NCI-H2196 treated with DMSO at 0.1 percent for 48 hours (cell line): Measurements from ENCODE around the gene PRKAR2B.
"Not testable (repeated sequence)": the region's sequence is repeated elsewhere in the genome, so short reads cannot be mapped to it uniquely, and the experiment has no call there.

Experiments used
- DNase-seq: peaks from one replicate; lab custom pipeline; 2025; ENCODE audit not compliant: unreplicated experiment; lab: John Stamatoyannopoulos, UW

The PRKAR2B gene

GRCh38 chr7:107076781-107077698 is 32.5 kb downstream of the PRKAR2B start:
- no peak for DNase-seq

- no peak for DNase-seq
These were observed 33.4 kb downstream of the PRKAR2B start for GRCh38 chr7:107077699-107078516.

- DNase-seq = no peak
These were observed 34.0 kb downstream of the PRKAR2B start for GRCh38 chr7:107078517-107078966.

- no peak for DNase-seq
These were observed 34.9 kb downstream of the PRKAR2B start for GRCh38 chr7:107079212-107079940.

GRCh38 chr7:107080099-107080505 is 35.6 kb downstream of the PRKAR2B start:
- no peak for DNase-seq

- DNase-seq = no peak
These were observed 36.0 kb downstream of the PRKAR2B start for GRCh38 chr7:107080533-107080932.

GRCh38 chr7:107085180-107085579 is 40.7 kb downstream of the PRKAR2B start:
- DNase-seq = no peak

GRCh38 chr7:107089627-107090026 is 45.1 kb downstream of the PRKAR2B start:
- no peak for DNase-seq

- DNase-seq = no peak
These were observed 46.0 kb downstream of the PRKAR2B start for GRCh38 chr7:107090457-107090856.

GRCh38 chr7:107091306-107091705 is 46.8 kb downstream of the PRKAR2B start:
- no peak for DNase-seq

GRCh38 chr7:107093671-107094070 is 49.2 kb downstream of the PRKAR2B start:
- DNase-seq = not testable (repeated sequence)

GRCh38 chr7:107099154-107099553 is 54.6 kb downstream of the PRKAR2B start:
- not testable (repeated sequence) for DNase-seq

GRCh38 chr7:107100824-107101223 is 56.3 kb downstream of the PRKAR2B start:
- DNase-seq = no peak

GRCh38 chr7:107103369-107103768 is 58.9 kb downstream of the PRKAR2B start:
- no peak for DNase-seq

- DNase-seq = no peak
These were observed 60.3 kb downstream of the PRKAR2B start for GRCh38 chr7:107104801-107105200.

- no peak for DNase-seq
These were observed 61.2 kb downstream of the PRKAR2B start for GRCh38 chr7:107105591-107106245.

- no peak for DNase-seq
These were observed 64.4 kb downstream of the PRKAR2B start for GRCh38 chr7:107108793-107109371.

- DNase-seq = no peak
These were observed 65.5 kb downstream of the PRKAR2B start for GRCh38 chr7:107109955-107110354.

- no peak for DNase-seq
These were observed 66.7 kb downstream of the PRKAR2B start for GRCh38 chr7:107111196-107111595.

GRCh38 chr7:107113866-107114265 is 69.4 kb downstream of the PRKAR2B start:
- DNase-seq = no peak
